HEK293 (cell line): ENCODE measurements around the gene C5orf63.

Experiments
- CTCF ChIA-PET: fragments of 350-600 bp; formaldehyde crosslinking; extraction: SDS; loops from one replicate; lab custom pipeline; 2021; ENCODE audit warnings: antibody characterized with exemption; lab: Yijun Ruan, JAX
- POLR2A ChIA-PET: fragments of 300-600 bp; formaldehyde crosslinking; extraction: SDS; loops from one replicate; lab custom pipeline; 2020; ENCODE audit warnings: antibody characterized with exemption, inconsistent platforms; lab: Yijun Ruan, JAX
- H3K27ac ChIP-seq: fragments of 200-500 bp; sonication (Bioruptor generic); 2 replicates; pipeline ENCODE4 v1.5.1; 2014; ENCODE audit warnings: low read depth, low read length, control low read depth, inconsistent platforms; ENCODE audit errors: extremely low read depth
- H3K36me3 ChIP-seq, 2 experiments: fragments of 200-500 bp in 1 of 2; sonication (Bioruptor generic) in 1 of 2; 1 replicate in 1 of 2; 2 replicates in 1 of 2; pipeline ENCODE4 v1.5.1; 2014 to 2017; ENCODE audit warnings: inconsistent platforms in 2 of 2, low read length in 2 of 2; ENCODE audit not compliant: control insufficient read depth in 2 of 2, insufficient read depth in 1 of 2
- H3K4me1 ChIP-seq: fragments of 200-500 bp; sonication (Bioruptor generic); 2 replicates; pipeline ENCODE4 v1.5.1; 2014; ENCODE audit warnings: mild to moderate bottlenecking, low read length, inconsistent platforms; ENCODE audit not compliant: control insufficient read depth, insufficient read depth
- H3K4me3 ChIP-seq: 2 replicates; pipeline ENCODE4 v1.5.1; 2011; ENCODE audit warnings: low read depth, mild to moderate bottlenecking, control low read depth, low read length, moderate library complexity
- H3K9me3 ChIP-seq: fragments of 200-500 bp; sonication (Bioruptor generic); 2 replicates; pipeline ENCODE4 v1.5.1; 2014; ENCODE audit warnings: low read depth, low read length, inconsistent platforms; ENCODE audit not compliant: control insufficient read depth, insufficient read depth
- HOXD13 ChIP-seq: sonication (generic); formaldehyde crosslinking; IDR thresholded peaks from 2 replicates; pipeline ENCODE4 v1.8.0; 2022; ENCODE audit warnings: missing genetic modification reagents, borderline replicate concordance
- MZF1 ChIP-seq: fragments of 450-650 bp; formaldehyde crosslinking; IDR thresholded peaks from 2 replicates; pipeline ENCODE4 v1.5.1; 2017; ENCODE audit warnings: missing biosample characterization, missing genetic modification characterization, borderline replicate concordance
- OVOL3 ChIP-seq: fragments of 450-650 bp; formaldehyde crosslinking; IDR thresholded peaks from 2 replicates; pipeline ENCODE4 v1.5.1; 2016; ENCODE audit warnings: missing biosample characterization, missing genetic modification characterization
- RBAK ChIP-seq: fragments of 450-650 bp; formaldehyde crosslinking; IDR thresholded peaks from 2 replicates; pipeline ENCODE4 v1.5.1; 2016; ENCODE audit warnings: missing biosample characterization, missing genetic modification characterization
- SP7 ChIP-seq: fragments of 450-650 bp; formaldehyde crosslinking; IDR thresholded peaks from 2 replicates; pipeline ENCODE4 v1.5.1; 2016; ENCODE audit warnings: missing biosample characterization, missing genetic modification characterization
- YY2 ChIP-seq: fragments of 450-650 bp; formaldehyde crosslinking; IDR thresholded peaks from 2 replicates; pipeline ENCODE4 v1.5.1; 2016; ENCODE audit warnings: missing biosample characterization, missing genetic modification characterization
- ZBTB48 ChIP-seq: fragments of 450-650 bp; formaldehyde crosslinking; IDR thresholded peaks from 2 replicates; pipeline ENCODE4 v1.5.1; 2016; ENCODE audit warnings: missing biosample characterization, missing genetic modification characterization
- ZBTB8A ChIP-seq: fragments of 450-650 bp; formaldehyde crosslinking; IDR thresholded peaks from 2 replicates; pipeline ENCODE4 v1.5.1; 2016; ENCODE audit warnings: missing biosample characterization, missing genetic modification characterization
- ZFP41 ChIP-seq: fragments of 450-650 bp; formaldehyde crosslinking; IDR thresholded peaks from 2 replicates; pipeline ENCODE4 v1.5.1; 2016; ENCODE audit warnings: missing biosample characterization, missing genetic modification characterization, borderline replicate concordance
- ZNF132 ChIP-seq: fragments of 450-650 bp; formaldehyde crosslinking; IDR thresholded peaks from 2 replicates; pipeline ENCODE4 v1.5.1; 2017; ENCODE audit warnings: missing biosample characterization, missing genetic modification characterization, borderline replicate concordance
- ZNF133 ChIP-seq: fragments of 450-650 bp; formaldehyde crosslinking; IDR thresholded peaks from 2 replicates; pipeline ENCODE4 v1.5.1; 2016; ENCODE audit warnings: missing biosample characterization, missing genetic modification characterization
- ZNF341 ChIP-seq: fragments of 450-650 bp; formaldehyde crosslinking; IDR thresholded peaks from 2 replicates; pipeline ENCODE4; 2016; ENCODE audit warnings: low read depth, missing biosample characterization, missing genetic modification characterization
- ZNF501 ChIP-seq: fragments of 450-650 bp; formaldehyde crosslinking; IDR thresholded peaks from 2 replicates; pipeline ENCODE4 v1.5.1; 2016; ENCODE audit warnings: missing biosample characterization, missing genetic modification characterization
- ZNF510 ChIP-seq: fragments of 450-650 bp; formaldehyde crosslinking; IDR thresholded peaks from 2 replicates; pipeline ENCODE4 v1.5.1; 2018; ENCODE audit warnings: mild to moderate bottlenecking, missing genetic modification characterization, missing biosample characterization; ENCODE audit not compliant: insufficient replicate concordance
- ZNF596 ChIP-seq: fragments of 450-650 bp; IDR thresholded peaks from 2 replicates; pipeline ENCODE4 v1.5.0; 2018; ENCODE audit warnings: missing biosample characterization, mild to moderate bottlenecking, missing genetic modification characterization, moderate library complexity
- ZNF621 ChIP-seq: fragments of 450-650 bp; formaldehyde crosslinking; IDR thresholded peaks from 2 replicates; pipeline ENCODE4 v1.5.1; 2017; ENCODE audit warnings: missing biosample characterization, missing genetic modification characterization
- ZNF626 ChIP-seq: fragments of 450-650 bp; sonication (Bioruptor Pico); formaldehyde crosslinking; IDR thresholded peaks from 2 replicates; pipeline ENCODE4 v1.5.1; 2018; ENCODE audit warnings: missing biosample characterization, missing genetic modification characterization, inconsistent platforms
- ZNF629 ChIP-seq: fragments of 450-650 bp; formaldehyde crosslinking; IDR thresholded peaks from 2 replicates; pipeline ENCODE4 v1.5.1; 2017; ENCODE audit warnings: missing biosample characterization, missing genetic modification characterization
- ZNF76 ChIP-seq: fragments of 450-650 bp; formaldehyde crosslinking; IDR thresholded peaks from 2 replicates; pipeline ENCODE4; 2016; ENCODE audit warnings: low read depth, missing biosample characterization, missing genetic modification characterization, borderline replicate concordance
- ZNF843 ChIP-seq: fragments of 450-650 bp; formaldehyde crosslinking; IDR thresholded peaks from 2 replicates; pipeline ENCODE4 v1.5.1; 2016; ENCODE audit warnings: missing biosample characterization, missing genetic modification characterization
- ZSCAN30 ChIP-seq: fragments of 450-650 bp; IDR thresholded peaks from 2 replicates; pipeline ENCODE4 v1.5.1; 2018; ENCODE audit warnings: missing biosample characterization, mild to moderate bottlenecking, missing genetic modification characterization, moderate library complexity
- TF ChIP-seq, protein P1 (sequence below): fragments of 450-650 bp; formaldehyde crosslinking; IDR thresholded peaks from 2 replicates; pipeline ENCODE4 v1.5.1; 2016; ENCODE audit warnings: missing biosample characterization, missing genetic modification characterization
- TF ChIP-seq, protein P2 (sequence below): fragments of 450-650 bp; IDR thresholded peaks from 2 replicates; pipeline ENCODE4 v1.5.1; 2018; ENCODE audit warnings: missing biosample characterization, mild to moderate bottlenecking, missing genetic modification characterization

Gene C5orf63

DNA sequence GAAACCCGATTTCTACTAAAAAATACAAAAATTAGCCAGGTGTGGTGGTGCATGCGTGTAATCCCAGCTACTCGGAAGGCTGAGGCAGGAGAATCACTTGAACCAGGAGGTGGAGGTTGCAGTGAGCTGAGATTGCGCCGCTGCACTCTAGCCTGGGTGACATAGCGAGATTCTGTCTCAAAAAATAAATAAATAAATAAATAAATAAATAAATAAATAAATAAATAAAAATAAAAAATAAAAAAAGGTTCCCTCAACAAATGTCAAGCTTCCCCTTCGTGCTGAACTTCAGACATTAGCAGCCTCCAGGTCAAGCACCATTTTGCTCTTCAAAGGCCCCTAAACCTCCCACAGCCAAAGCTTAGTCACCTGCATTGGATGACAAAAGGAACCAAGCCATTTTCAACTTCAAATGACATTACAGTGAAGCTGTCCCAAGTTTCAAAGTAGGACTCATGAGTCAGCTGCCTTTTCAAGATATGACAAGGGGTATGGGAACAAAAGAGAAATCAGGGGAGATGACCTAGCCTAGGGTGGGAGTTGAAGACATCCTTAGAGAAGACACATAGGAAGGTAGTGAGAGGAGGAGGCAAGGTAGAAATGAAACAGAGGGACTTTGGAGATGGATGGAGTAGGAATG, 49.6 kb downstream of the C5orf63 start (continued):
- TF ChIP-seq OVOL3 (tag by site-specific recombination) (peak; percentile 69; the same call in 1 of the 2 replicates), RBAK (tag by site-specific recombination) (peak; percentile 79), ZNF510 (peak; percentile 90)
- TF ChIP-seq, protein P1, sequence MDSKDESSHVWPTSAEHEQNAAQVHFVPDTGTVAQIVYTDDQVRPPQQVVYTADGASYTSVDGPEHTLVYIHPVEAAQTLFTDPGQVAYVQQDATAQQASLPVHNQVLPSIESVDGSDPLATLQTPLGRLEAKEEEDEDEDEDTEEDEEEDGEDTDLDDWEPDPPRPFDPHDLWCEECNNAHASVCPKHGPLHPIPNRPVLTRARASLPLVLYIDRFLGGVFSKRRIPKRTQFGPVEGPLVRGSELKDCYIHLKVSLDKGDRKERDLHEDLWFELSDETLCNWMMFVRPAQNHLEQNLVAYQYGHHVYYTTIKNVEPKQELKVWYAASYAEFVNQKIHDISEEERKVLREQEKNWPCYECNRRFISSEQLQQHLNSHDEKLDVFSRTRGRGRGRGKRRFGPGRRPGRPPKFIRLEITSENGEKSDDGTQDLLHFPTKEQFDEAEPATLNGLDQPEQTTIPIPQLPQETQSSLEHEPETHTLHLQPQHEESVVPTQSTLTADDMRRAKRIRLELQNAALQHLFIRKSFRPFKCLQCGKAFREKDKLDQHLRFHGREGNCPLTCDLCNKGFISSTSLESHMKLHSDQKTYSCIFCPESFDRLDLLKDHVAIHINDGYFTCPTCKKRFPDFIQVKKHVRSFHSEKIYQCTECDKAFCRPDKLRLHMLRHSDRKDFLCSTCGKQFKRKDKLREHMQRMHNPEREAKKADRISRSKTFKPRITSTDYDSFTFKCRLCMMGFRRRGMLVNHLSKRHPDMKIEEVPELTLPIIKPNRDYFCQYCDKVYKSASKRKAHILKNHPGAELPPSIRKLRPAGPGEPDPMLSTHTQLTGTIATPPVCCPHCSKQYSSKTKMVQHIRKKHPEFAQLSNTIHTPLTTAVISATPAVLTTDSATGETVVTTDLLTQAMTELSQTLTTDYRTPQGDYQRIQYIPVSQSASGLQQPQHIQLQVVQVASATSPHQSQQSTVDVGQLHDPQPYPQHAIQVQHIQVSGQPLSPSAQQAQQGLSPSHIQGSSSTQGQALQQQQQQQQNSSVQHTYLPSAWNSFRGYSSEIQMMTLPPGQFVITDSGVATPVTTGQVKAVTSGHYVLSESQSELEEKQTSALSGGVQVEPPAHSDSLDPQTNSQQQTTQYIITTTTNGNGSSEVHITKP, result 0 out of 2 replicates have a peak, but pooled peaks have one; percentile 8

GRCh38 chr5:127022846-127023245, 50.5 kb downstream of the C5orf63 start:
- Histone ChIP-seq H3K9me3 (no peaks in the 10 kb centered on the region), H3K4me3 (no peak overlapping the region), H3K27ac (no peak overlapping the region), H3K4me1 (peaks cover 17% of the 10 kb centered on the region), H3K36me3 (no peaks in the 10 kb centered on the region)
- ChIA-PET POLR2A (no interaction called here), CTCF (no interaction called here)
- TF ChIP-seq YY2 (tag by site-specific recombination), result no peak
- no peak for TF ChIP-seq ZSCAN30 (tag by site-specific recombination)
- TF ChIP-seq ZNF133 (tag by site-specific recombination), result no peak
- TF ChIP-seq ZBTB8A, result no peak
- no peak for TF ChIP-seq HOXD13
- no peak for TF ChIP-seq MZF1 (tag by site-specific recombination)
- TF ChIP-seq ZBTB48 (tag by site-specific recombination), result no peak
- TF ChIP-seq ZNF626 (tag by site-specific recombination), result no peak
- TF ChIP-seq ZNF132 (tag by site-specific recombination), result no peak
- no peak for TF ChIP-seq ZNF501 (tag by site-specific recombination)
- no peak for TF ChIP-seq ZFP41 (tag by site-specific recombination)
- no peak for TF ChIP-seq SP7 (tag by site-specific recombination)
- no peak for TF ChIP-seq ZNF843 (tag by site-specific recombination)
- TF ChIP-seq, protein P2, sequence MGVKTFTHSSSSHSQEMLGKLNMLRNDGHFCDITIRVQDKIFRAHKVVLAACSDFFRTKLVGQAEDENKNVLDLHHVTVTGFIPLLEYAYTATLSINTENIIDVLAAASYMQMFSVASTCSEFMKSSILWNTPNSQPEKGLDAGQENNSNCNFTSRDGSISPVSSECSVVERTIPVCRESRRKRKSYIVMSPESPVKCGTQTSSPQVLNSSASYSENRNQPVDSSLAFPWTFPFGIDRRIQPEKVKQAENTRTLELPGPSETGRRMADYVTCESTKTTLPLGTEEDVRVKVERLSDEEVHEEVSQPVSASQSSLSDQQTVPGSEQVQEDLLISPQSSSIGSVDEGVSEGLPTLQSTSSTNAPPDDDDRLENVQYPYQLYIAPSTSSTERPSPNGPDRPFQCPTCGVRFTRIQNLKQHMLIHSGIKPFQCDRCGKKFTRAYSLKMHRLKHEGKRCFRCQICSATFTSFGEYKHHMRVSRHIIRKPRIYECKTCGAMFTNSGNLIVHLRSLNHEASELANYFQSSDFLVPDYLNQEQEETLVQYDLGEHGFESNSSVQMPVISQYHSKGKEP (tag by site-specific recombination), result no peak
- TF ChIP-seq ZNF341, result no peak
- TF ChIP-seq ZNF629, result no peak
- no peak for TF ChIP-seq ZNF596 (tag by site-specific recombination)
- TF ChIP-seq ZNF76 (tag by site-specific recombination), result no peak
- TF ChIP-seq ZNF621 (tag by site-specific recombination), result no peak
